GM19025 (cell line): ENCODE measurements around the gene MTCH1.
"Not testable (repeated sequence)": the region's sequence is repeated elsewhere in the genome, so short reads cannot be mapped to it uniquely, and the experiment has no call there.

ENCODE experiments used
- ATAC-seq: cut with Tn5 transposase; IDR thresholded peaks from one replicate; pipeline ENCODE4 v1.9.1; 2021; ENCODE audit warnings: mild to moderate bottlenecking, low read depth, moderate library complexity; ENCODE audit not compliant: unreplicated experiment

Gene MTCH1

DNA sequence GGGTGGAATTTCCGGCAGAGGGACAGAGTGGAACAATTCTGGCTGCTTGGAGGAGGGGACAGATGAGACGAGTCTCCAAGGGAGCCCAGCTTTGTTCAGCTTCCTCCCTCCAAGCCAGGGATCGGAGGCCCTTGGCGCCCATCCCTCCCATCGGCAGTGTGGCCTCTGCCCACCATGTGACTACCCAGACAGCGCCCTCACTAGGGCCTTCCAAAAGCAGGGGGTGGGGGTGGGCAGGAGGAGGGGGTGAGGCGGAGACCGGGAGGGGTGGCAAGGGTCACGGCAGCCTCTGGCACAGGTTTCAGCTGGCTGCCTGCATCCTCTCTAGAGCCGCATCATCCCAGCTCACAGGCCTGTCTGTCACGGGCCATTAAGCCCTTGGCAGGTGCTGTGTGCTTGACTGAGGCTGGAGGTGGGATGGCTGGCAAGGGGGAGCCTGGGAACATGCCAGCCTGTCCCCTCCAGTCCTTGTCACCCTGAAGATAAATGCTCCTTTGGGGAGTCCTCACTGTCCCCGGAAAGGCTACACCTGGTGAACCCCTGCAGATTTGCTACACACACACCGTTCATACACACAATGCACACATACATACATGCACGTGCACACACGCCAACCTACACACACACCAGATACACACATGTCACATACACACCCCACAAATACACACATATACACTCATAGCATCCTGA is 13.2 kb upstream of the MTCH1 start:
- ATAC-seq = no peak

DNA sequence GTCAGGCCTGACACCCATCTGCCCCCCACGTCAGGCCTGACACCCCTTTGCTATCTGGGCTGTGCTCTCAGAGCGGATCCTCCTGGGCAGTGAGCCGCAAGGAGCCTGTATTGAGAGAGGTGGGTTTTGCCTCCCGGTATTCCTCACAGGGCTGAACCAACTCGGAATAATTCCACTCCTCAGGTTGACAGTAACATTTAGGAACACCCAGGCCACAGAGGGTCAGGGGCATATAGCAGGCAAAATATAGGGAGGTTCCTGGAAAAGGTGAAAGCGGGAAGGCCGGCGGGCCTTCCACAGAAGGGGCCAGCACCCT is 12.7 kb upstream of the MTCH1 start:
- ATAC-seq = no peak

DNA sequence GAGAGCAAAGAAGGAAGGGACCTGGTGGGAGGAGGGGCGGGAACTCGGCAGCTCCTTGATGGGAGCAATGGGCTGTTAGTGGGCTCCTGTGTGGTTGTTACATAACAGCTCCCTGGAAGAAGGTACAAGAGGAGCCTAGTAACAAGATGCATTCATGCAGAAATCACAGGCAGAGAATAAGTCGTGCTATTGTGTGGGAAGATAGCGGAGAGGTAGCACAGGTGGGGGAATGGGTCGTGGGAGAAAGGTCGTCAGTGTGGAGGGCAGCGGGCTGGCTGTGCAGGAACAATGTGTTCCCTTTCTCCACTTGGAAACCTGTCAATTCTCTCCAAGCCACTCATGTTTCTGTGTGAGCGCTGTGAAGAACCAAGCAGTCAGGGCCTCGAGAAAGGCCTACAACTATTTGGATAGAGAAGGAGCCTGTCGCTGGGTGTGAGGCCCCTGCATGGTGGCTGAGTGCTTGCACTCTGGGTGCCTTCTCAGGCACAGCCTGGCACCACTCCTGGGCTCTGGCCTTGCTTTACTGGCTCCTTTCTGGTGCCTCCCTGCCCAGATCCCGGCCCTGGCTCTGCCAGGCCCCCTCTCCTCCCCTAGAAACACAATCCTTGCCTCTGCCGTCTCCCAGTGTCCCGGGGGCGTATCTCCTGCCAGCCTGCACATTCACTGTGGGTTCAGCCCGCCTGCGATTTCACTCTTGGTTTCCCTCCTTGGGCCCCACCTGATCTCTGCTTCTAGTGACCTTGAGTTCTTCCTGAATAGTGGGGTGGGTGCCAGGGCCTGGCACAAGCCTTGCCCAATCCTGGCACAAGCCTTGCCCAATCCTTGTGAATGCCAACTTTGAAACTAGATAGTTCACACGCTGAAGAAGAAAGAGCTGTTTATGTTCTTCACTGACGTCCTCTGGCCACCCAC is 12.1 kb upstream of the MTCH1 start:
- no peak for ATAC-seq

DNA sequence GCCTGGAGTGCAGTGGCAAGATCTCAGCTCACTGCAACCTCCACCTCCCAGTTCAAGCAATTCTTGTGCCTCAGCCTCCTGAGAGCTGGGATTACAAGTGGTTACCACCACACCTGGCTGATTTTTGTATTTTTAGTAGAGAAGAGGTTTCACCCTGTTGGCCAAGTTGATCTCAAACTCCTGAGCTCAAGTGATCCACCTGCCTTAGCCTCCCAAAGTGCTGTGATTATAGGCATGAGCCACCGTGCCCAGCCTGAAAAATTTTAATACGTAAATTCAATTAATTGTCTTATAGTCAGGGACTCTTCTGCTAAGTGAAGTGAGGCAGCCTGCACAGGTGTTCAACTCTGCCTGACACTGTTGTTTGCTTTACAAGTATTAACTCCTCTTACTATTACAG is 4.4 kb upstream of the MTCH1 start:
- not testable (repeated sequence) for ATAC-seq

DNA sequence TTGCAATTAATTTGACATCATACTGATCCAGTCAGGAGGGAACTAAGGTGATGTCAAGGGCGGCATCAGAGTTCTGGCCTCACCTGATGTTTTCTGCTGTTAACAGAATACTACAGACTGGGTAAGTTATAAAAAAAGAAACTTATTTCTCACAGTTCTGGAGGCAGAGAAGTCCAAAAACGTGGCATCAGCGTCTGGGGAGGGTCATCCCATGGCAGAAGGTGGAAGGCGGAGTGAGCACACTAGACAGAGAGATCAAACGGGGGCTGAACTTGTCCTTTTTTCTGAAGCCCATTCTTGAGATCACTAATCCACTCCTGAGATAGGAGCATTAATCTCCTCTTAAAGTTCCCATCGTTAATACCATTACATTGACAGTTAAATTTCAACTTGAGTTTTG is 3.3 kb upstream of the MTCH1 start:
- no peak for ATAC-seq

DNA sequence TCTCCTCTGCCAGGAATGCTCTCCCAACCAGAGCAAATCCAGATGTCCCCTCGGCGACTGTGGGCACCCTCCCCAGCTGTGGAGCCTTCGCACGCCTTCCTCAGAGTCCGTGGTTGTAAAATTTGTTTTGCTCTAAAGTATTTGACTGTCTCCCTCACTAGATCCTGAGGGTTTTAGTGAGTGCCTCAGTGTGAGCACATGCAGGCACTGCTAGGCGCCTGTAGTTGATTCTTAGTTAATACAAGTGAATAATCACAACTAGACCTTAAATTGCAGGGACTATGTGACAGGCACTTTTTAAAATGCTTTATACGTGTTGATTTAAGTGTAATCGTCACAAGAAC is 680 bp upstream of the MTCH1 start:
- no peak for ATAC-seq

DNA sequence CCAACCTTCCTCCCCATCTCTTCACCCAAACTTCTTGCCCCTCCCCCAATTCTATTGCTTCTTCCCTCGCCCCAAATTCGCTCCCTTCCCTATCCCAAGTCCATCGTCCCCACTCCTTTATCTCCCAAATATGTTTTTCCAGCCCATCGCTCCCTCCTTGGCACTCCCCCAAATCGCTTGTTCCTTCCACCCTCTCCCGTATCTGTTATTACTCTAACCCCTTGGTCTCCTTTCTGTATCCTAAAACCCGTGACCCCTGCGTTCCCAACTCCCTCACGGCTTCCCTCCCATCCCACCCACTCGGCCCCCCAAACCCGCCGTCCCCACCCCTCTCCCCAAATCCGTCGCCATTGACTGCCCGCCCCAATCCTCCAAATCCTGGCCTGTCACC is 584 bp downstream of the MTCH1 start:
- no peak for ATAC-seq

DNA sequence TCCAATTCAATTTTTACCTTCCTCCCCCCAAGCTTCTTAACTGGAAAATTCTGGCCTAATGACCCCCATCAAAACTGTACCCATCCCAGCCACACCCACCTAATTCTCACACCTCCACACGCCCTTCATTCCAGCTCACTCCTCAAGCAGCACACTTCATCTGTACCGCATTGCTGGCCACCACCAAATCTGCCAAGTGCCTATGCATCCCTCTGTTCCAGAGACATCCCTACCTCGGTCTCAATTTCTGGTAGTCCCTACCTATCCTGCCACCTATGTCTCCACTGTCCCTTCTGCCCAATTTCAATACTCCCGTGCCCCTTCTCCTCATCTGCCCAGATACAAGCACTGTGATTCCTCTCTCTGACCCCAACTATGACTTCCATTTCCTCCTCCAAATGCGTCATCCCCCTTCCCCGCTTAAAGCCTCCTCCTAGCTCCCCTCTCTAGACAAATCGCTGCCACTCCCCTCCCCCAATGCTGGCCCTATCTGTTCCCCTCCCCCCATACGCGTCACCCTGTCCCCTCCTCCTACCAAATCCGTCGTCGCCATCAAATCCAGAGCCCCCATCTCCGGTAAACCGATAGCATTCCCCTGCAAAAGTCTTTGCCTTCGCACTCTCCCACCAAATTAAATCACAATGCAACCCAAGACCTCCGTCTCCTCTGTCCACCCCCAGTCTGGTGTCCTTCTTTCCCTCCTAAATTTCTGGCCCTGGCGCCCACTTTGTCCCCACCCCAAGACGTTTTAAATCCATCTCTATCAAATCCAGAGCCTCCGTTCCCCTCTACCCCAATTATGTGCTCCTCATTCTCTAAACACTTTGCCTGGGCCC is 1.2 kb downstream of the MTCH1 start:
- ATAC-seq = no peak

DNA sequence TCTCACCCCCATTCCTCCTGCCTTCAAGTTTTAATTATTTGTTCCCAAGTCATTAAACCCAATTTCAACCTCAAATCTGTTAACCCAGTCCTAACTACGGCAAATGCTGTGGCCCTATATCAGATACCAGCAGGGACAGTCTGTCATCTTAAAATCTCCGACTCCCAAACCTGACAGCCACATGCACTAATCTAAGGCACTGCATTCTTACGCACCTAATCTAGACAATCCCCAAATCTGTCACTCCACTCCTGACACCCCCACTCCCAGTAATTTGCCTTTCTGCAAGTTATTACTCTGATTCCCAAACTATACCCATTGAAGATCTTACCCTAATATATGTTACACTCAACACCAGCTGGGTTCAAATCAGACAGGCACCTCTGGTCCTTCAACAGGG is 2.5 kb downstream of the MTCH1 start:
- ATAC-seq = no peak

DNA sequence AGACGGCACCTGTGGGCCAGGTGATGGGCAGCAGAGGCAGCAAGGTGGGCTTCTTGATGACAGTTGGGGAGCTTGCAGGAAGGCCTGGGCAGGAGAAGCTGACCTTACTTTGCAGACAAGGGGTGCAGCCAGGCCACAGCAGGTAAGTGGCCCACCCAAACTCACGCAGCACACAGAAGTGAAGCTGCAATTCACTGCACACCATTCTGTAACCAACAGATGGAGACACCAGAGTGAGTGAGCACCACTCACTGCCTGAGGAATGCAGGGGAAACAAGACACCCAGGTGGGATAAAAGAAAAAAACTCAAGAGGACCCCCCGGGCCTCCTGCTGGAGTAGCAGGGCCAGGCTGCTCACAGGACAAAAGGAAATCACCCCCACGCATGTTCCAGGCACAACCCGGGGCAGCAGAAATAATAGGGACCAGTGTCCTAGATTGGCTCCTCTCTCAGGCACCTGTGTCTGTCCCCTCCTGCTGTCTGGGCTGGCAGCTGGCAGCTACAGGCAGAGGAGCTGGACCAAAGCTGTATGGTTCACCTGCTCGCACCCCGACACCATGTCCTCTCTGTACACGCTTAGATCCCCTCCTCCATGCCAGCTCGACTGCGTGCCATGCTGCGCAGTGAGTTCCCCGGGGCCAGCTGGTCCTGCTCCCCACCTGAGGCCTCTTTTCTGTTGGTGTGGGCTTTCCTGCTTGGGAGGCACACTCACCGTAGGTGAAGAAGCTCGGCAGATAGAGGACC is 4.9 kb downstream of the MTCH1 start:
- no peak for ATAC-seq

DNA sequence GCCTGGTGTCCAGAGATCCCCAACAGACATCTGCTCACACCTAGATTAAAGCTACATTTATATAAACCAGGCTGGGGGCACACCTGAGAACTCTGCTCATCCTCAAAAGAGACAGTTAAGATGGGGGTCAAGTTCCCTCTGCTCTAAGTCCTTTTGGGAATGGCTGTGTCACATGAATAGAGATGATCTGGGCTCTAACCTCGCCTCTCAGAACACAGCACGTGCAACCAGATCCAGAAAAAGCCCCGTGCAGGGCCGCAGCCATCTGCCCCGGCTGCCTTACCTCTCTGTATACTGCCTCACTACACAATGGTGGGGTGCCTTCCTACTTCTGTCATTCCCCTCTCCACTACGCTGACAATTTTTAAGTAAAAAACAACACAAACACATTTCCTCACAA is 5.9 kb downstream of the MTCH1 start:
- ATAC-seq = no peak

DNA sequence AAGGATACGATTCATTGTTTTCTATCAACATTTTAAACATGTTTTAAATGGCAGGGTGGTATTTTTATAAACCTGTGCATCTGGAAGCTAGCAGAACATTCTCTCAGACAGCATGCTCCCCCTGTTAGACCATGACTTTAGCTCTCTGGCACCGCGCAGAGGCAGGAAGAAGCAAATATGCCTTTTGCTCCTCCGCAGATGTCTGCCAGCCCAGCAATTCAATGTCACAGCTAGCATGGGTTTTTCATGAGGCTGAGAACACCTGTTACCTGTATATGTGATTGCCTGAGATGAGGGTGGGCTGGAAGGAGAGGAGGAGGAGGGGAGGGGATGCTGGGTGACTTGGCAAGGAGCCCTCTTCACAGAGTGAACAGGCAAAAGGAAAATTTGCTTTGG is 6.7 kb downstream of the MTCH1 start:
- ATAC-seq = no peak

DNA sequence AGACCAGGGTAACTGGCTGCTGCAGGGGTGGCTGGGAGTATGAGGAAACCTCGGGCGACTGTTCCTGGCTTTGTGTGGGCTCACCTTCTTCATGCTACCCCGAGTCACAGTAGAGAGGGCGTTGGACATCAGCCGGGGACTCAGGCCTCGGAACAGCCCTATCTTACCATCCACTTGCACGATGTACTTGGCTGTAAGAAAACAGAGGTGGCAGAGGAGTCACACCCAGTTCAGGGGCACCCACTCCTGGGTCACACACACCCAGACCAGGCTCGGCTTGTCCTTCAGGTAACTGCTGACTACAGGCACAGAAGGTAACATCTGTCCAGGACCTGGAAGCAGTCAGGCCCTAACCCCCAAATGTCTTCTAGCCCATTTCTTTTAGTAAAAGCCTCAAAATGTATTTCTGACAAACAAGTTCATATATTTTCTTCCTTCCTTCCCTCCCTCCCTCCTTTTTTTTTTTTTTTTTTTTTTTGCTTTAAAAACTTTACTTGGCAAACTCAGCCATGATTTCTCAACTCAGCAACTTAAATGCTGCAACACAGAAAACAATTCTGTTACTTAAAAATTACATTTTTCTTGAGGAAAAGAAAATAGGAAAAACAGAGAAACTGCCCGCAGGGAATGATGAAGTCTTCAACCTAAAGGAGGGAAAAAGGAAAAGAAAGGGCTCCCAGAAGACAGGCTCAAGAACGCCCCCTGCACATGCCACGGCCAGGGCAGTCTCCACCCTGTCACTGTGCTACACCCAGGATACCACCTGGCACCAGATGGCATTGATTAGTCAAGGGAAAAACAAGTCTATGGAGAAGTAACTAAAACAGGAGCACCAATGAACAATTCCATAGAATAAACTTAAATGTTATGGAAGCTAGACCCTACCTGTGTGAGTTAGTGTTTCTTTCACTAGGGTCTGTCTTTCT is 7.3 kb downstream of the MTCH1 start:
- no peak for ATAC-seq

DNA sequence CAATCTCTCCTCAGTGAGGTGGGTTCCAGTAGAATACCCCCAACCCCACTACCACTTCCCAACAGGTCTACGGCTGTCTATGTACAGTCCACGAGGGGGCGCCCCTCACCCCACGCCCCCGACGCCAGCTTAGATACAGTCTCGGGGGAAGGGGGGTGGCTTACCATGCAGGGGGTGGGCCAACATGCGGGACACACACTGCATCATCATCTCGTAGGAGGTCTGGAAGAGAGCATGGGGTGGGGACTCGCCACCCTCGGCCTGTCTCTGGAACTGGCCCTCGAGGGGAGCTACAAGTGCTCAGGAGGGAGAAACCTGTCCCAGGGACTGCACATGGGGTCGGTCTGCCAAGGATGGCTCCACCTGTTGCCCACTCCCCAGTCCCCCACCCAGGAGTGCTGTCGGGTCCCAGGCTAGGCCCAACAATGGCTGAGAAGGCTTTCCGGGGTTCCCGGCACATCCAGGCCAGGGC is 8.5 kb downstream of the MTCH1 start:
- no peak for ATAC-seq

DNA sequence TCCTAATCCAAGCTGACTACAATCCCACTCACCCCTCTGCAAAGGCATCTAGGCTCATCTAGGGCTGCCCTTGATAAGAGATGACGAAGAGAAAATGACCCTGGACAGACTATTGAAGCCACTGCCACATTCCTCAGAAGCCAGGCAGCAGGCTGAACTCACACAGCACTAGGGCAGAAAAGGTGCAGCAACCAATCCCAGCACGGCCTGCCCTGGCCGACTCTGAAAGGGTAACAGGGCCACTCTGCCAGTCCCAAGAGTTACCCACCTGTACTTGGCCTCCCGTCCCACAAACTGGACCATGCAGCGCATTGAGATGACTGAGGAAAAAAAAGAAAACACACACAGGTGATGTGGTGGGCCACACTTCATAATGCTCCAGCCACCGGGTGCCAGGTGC is 9.1 kb downstream of the MTCH1 start:
- no peak for ATAC-seq

DNA sequence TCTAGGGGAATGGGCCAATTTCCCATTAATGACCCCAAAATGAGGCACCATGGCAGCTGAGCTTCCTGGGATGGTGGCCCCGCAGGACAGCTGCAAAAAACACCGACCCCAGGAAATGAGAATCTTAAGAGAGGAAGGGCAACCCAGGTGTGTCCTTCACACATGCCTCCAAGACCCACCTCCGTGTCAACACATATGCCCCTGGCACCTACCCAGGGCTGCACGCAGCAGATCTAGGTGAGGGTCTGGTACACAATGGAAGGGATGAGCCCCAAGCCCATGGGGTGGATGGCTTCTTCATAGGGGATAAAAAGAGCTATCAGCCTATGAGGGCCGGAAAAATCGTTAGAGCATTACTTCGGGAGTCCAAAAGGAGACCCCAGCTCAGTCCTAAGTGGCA is 9.5 kb downstream of the MTCH1 start:
- no peak for ATAC-seq

DNA sequence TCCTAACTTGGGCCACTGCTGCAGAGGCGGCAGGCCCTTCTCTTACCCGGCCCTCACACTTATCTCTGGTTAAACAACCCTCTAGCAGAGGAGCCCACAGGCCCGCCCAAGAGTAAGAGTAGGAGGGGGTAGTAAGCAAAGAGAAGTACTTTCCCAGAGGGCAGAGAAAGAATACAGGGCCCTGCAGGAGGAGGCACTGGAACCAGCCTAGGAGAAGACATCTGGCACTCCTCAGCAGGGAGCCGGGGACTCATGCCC is 10.1 kb downstream of the MTCH1 start:
- ATAC-seq = no peak

DNA sequence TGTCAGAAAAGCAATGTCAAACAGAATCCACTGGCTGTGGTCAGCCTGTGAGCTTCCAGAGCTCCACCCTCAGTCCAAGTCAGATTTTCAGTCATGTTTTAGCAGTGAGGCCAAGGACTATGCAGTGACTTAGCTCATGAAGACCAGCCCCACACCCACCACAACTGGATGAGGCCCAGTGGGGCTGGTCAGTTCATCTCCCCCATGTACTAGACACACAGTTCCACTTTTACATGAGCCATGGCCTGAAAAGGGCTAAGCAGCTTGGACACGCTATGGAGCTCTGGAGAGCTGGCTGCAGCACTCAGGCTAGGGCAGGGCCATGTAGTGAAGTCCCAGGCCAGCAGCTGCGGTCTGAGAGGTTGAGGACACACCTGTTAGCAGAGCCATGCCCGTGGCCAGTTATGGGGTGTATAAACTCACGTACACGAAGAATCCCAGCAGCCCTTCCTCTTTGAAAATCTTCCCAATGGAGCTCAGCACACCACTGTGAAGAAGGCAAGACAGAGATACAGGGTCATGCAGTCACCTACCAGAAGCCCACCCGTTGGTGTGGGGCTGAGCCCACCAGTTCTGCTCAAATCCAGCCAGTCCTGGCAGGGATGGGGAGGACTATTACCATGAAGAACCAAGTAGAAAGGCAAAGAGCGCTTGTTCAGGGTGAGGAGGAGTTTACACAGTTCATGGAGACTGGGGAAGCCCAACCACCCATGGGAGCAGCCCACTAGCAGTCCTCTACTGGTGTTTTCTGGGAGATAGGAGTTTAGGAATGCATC is 10.6 kb downstream of the MTCH1 start:
- no peak for ATAC-seq

DNA sequence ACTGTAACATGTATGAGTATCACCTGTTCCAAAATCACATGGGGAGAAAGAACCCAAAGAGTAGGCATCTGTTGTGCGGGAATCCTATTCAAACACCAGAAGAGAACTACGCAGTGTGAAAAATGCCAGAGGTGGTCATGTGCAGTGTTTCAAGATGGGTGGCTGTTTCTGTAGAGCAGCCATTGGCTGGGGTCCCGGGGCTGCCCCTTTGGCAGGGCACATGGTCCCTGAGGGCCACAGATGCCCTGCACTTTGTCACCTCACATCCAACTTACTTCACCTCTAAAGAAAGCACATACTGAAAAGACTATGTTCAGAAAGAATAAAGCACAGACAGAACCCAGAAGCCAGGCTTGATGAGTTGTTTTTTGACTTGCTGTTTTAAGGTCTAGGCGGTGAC is 12.3 kb downstream of the MTCH1 start:
- no peak for ATAC-seq
